Nephron progenitor cell (in vitro differentiated cells): ENCODE measurements around the gene TNFSF15.

Experiments
- DNase-seq: peaks from one replicate; pipeline ENCODE4 v3.0.0; 2021
- H3K27ac Mint-ChIP-seq: 2 replicates; pipeline ENCODE4 v1.8.0; 2021; ENCODE audit warnings: mild to moderate bottlenecking, moderate library complexity, mixed read lengths
- H3K27me3 Mint-ChIP-seq: 2 replicates; pipeline ENCODE4 v1.8.0; 2021; ENCODE audit warnings: mild to moderate bottlenecking, low read depth, mixed read lengths; ENCODE audit not compliant: poor library complexity
- H3K36me3 Mint-ChIP-seq: 2 replicates; pipeline ENCODE4 v1.8.0; 2021; ENCODE audit warnings: low read depth, mixed read lengths
- H3K4me1 Mint-ChIP-seq: 2 replicates; pipeline ENCODE4 v1.8.0; 2021; ENCODE audit warnings: mixed read lengths
- H3K4me3 Mint-ChIP-seq: 2 replicates; pipeline ENCODE4 v1.8.0; 2021; ENCODE audit warnings: mild to moderate bottlenecking, moderate library complexity, mixed read lengths
- H3K9me3 Mint-ChIP-seq: 2 replicates; pipeline ENCODE4 v1.8.0; 2021; ENCODE audit warnings: mild to moderate bottlenecking, moderate library complexity, mixed read lengths
- TF ChIP-seq, protein P1 (sequence below): fragments of 200-600 bp; sonication (generic); IDR thresholded peaks from 2 replicates; pipeline ENCODE4 v1.5.0; 2021; ENCODE audit warnings: antibody characterized with exemption

Gene TNFSF15

DNA sequence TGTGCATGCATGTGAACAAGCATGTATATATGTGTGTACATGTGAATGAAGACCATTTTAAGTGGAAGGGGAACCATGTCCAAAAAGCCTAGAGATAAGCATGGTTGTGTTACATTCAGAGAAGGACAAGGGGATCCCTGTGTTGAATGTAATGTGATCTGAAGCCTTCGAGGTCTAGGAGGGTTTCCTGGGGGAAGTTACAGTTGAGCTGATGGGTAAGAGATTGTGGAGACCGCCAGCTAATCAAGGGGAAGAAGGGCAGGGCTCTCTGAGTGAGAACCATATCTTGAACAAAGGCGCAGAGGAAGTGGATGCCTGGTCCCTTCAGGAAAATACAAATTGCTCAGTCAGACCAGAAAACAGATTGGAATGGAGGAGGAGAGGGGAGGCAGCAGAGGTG, 45.5 kb upstream of the TNFSF15 start:
- DNase-seq: no peak
- Mint-ChIP-seq H3K9me3 (no peaks in the 10 kb centered on the region), H3K27me3 (no peaks in the 10 kb centered on the region), H3K36me3 (no peaks in the 10 kb centered on the region), H3K4me1 (peaks cover 8% of the 10 kb centered on the region), H3K27ac (peak overlapping the region; percentile 4), H3K4me3 (no peak overlapping the region)
- TF ChIP-seq, protein P1, sequence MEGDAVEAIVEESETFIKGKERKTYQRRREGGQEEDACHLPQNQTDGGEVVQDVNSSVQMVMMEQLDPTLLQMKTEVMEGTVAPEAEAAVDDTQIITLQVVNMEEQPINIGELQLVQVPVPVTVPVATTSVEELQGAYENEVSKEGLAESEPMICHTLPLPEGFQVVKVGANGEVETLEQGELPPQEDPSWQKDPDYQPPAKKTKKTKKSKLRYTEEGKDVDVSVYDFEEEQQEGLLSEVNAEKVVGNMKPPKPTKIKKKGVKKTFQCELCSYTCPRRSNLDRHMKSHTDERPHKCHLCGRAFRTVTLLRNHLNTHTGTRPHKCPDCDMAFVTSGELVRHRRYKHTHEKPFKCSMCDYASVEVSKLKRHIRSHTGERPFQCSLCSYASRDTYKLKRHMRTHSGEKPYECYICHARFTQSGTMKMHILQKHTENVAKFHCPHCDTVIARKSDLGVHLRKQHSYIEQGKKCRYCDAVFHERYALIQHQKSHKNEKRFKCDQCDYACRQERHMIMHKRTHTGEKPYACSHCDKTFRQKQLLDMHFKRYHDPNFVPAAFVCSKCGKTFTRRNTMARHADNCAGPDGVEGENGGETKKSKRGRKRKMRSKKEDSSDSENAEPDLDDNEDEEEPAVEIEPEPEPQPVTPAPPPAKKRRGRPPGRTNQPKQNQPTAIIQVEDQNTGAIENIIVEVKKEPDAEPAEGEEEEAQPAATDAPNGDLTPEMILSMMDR: no peak

DNA sequence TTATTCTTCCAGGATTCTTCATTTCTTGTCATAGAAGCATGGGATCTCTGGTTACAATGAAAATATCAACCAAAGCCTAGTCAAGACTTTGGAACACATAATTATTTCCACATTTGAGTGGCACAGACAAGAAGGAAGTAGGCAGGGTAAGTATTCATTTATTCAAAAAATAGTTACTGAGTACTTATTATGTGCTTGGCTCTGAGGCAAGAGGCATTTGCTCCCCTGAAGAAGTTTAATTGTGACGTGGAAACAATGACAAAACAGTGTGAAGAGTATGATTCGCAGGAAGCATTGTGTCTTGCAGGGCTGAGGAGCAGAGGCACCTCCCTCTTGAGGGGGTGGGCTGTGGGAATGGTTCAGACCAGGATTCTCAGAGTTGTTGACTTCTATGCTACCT, 45.0 kb upstream of the TNFSF15 start:
- TF ChIP-seq, protein P1: no peak
- H3K4me1 Mint-ChIP-seq: peaks cover 8% of the 10 kb centered on the region
- no peak for DNase-seq
- H3K27me3 Mint-ChIP-seq: no peaks in the 10 kb centered on the region
- no peak overlapping the region for H3K27ac Mint-ChIP-seq
- H3K36me3 Mint-ChIP-seq: no peaks in the 10 kb centered on the region
- H3K9me3 Mint-ChIP-seq: no peaks in the 10 kb centered on the region
- H3K4me3 Mint-ChIP-seq: no peak overlapping the region

DNA sequence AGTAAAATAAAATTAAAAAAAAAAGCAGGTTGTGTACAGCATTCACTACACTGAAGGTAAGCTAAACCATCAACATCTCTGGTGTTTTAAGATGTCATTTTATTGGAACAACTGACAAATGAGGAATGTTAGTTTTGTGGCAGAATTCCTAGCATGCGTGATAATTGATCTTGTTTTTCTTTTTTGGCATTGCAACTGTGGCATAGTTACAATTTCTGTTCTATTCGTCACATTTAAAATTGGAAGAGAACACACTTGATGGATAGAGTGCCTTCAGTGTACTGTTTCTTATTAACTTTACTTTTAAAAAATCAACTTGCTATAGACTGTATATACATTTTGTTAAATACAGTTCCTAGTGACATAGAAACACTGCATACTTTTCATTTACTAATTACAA, 43.6 kb upstream of the TNFSF15 start:
- no peak overlapping the region for H3K4me3 Mint-ChIP-seq
- no peaks in the 10 kb centered on the region for H3K36me3 Mint-ChIP-seq
- H3K4me1 Mint-ChIP-seq: peaks cover 8% of the 10 kb centered on the region
- no peak overlapping the region for H3K27ac Mint-ChIP-seq
- no peak for DNase-seq
- H3K9me3 Mint-ChIP-seq: no peaks in the 10 kb centered on the region
- TF ChIP-seq, protein P1: no peak
- H3K27me3 Mint-ChIP-seq: no peaks in the 10 kb centered on the region

DNA sequence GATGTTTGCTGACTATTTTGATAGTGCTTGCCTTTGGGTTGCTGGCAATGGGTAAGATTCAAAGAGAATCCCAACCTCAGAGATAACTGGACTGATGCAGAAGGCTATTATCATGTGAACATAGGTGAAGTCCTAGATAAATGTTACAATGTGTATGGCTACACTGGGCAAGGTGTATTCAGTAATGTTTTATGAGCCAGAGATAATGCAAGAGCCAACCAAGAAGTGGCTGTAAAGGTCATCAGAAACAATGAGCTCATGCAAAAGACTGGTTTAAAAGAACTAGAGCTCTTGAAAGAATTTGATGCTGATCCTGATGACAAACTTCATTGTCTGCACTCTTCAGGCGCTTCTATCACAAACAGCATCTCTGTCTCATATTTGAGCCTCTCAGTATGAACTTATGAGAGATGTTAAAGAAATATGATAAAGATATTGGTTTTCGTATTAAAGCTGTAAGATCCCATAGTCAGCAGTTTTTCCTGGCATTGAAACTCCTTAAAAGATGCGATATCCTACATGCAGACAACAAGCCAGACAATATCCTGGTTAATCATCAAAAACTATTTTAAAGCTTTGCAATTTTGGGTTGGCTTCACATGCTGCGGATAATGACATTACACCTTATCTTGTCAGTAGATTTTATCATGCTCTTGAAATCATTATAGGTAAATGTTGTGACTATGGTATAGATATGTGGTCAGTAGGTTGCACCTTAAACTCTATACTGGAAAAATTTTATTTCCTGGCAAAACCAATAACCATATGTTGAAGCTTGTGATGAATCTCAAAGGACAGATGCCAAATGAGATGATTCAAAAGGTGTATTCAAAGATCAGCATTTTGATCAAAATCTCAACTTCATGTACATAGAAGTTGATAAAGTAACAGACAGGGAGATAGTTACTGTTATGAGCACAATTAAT, 41.9 kb upstream of the TNFSF15 start:
- H3K27ac Mint-ChIP-seq: no peak overlapping the region
- DNase-seq: no peak
- peaks cover 2% of the 10 kb centered on the region for H3K27me3 Mint-ChIP-seq
- no peak overlapping the region for H3K4me3 Mint-ChIP-seq
- H3K9me3 Mint-ChIP-seq: no peaks in the 10 kb centered on the region
- TF ChIP-seq, protein P1: no peak
- H3K4me1 Mint-ChIP-seq: peaks cover 8% of the 10 kb centered on the region
- no peaks in the 10 kb centered on the region for H3K36me3 Mint-ChIP-seq

DNA sequence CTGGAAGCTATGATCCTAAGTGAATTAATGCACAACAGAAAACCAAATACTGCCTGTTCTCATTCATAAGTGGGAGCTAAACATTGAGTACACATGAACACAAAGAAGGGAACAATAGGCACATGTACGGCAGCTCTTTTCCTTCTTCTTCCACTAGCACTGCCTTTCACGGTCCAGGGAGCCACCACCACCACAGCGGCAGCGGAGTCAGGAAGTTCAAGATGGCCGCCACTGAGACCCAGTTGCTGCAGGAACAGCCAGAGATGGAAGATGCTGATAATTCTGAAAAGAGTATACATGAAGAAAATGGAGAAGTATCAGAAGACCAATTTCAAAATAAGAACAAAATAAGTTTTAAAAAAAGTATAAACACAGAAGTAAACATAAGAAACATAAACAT, 39.5 kb upstream of the TNFSF15 start:
- H3K27me3 Mint-ChIP-seq: peaks cover 2% of the 10 kb centered on the region
- H3K27ac Mint-ChIP-seq: no peak overlapping the region
- no peaks in the 10 kb centered on the region for H3K36me3 Mint-ChIP-seq
- H3K4me3 Mint-ChIP-seq: no peak overlapping the region
- TF ChIP-seq, protein P1: no peak
- no peaks in the 10 kb centered on the region for H3K4me1 Mint-ChIP-seq
- H3K9me3 Mint-ChIP-seq: peaks cover 3% of the 10 kb centered on the region
- DNase-seq: no peak

DNA sequence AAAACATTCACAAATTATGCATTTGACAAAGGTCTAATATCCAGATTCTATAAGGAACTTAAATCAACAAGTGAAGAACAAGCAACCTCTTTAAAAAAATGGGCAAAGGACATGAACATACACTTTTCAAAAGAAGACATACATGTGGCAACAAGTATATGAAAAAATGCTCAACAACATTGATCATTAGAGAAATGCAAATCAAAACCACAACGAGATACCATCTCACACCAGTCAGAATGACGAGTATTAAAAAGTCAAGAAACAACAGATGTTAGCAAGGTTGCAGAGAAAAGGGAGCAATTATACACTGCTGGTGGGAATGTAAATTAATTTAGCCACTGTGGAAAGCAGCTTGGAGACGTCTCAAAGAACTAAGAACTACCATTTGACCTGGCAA, 38.9 kb upstream of the TNFSF15 start:
- no peaks in the 10 kb centered on the region for H3K4me1 Mint-ChIP-seq
- no peak overlapping the region for H3K27ac Mint-ChIP-seq
- H3K4me3 Mint-ChIP-seq: no peak overlapping the region
- no peaks in the 10 kb centered on the region for H3K36me3 Mint-ChIP-seq
- TF ChIP-seq, protein P1: no peak
- peaks cover 3% of the 10 kb centered on the region for H3K9me3 Mint-ChIP-seq
- no peak for DNase-seq
- peaks cover 2% of the 10 kb centered on the region for H3K27me3 Mint-ChIP-seq
